HL-60 (cell line): Measurements from ENCODE around the gene UBC.
"Not testable (repeated sequence)": the region's sequence is repeated elsewhere in the genome, so short reads cannot be mapped to it uniquely, and the experiment has no call there.

ENCODE experiments used
- DNase-seq, 2 experiments: peaks; one replicate each; pipeline ENCODE4 v3.0.0-alpha.2; 2010 to 2020; ENCODE audit warnings: low read depth in 1 of 2, low spot score in 1 of 2
- H3K27ac ChIP-seq: fragments of 250-450 bp; sonication (Bioruptor Pico); replicated peaks from 2 replicates; pipeline ENCODE4 v1.5.1; 2020; ENCODE audit warnings: mild to moderate bottlenecking, moderate library complexity
- H3K27me3 ChIP-seq: fragments of 250-450 bp; sonication (Bioruptor Pico); 2 replicates; pipeline ENCODE4 v1.5.1; 2021; ENCODE audit warnings: mild to moderate bottlenecking, moderate library complexity; ENCODE audit not compliant: insufficient read depth, poor library complexity, severe bottlenecking
- H3K4me3 ChIP-seq: replicated peaks from 2 replicates; pipeline ENCODE4 v1.5.1; 2011; ENCODE audit warnings: mild to moderate bottlenecking, control low read depth, low read length; ENCODE audit not compliant: insufficient read depth
- GABPA ChIP-seq: IDR thresholded peaks from 2 replicates; pipeline ENCODE4 v1.6.1; 2012; ENCODE audit warnings: low read depth
- POLR2AphosphoS5 ChIP-seq: IDR thresholded peaks from 2 replicates; pipeline ENCODE4 v1.6.1; 2012; ENCODE audit warnings: low read depth
- SPI1 ChIP-seq: IDR thresholded peaks from 2 replicates; pipeline ENCODE4 v1.6.1; 2012; ENCODE audit warnings: low read depth, mild to moderate bottlenecking, borderline replicate concordance
- TF ChIP-seq, protein P1 (sequence below): IDR thresholded peaks from one replicate; pipeline ENCODE4 v1.5.1; 2011; ENCODE audit warnings: low read length, control low read depth, inconsistent platforms; ENCODE audit not compliant: insufficient read depth
- TF ChIP-seq, protein P2 (sequence below): IDR thresholded peaks from 2 replicates; pipeline ENCODE4 v1.6.1; 2012; ENCODE audit warnings: low read depth; ENCODE audit not compliant: insufficient replicate concordance

UBC gene

DNA sequence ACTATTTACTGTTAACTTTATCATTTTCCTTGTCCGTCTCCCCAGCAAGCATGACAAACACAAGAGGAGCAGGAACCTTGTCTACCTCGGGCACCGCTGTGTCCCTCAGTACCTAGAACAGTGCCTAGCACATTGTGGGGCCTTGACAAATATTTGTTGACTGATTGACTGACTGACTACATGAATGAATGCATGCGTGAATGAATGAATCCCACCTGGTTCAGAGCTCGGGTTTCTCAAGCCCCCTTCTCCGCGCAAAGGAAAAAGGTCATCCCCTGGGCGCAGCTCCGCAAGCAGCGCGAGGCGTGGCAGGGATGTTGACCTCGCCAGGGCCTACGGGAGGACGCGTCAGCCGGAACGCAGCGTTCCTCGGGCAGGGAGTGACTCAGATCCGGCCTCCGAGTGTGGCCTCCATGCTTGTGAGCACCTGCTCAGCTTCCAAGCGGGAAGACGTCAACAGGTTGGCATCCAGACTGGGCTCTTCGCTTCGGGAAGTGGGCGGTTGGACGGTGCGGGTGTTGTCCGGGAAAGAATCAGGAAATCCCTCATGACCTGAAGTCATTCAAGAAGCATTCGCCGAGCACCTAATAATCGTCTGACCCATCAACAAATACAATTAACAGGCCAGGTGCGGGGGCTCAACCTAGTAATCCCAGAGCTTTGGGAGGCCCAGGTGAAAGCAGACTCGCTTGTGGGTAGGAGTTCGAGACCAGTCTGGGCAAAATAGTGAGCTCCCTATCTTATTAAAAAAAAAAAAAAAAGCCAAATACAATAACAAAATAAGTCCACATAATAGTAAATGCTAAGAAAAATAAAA is 13.9 kb upstream of the UBC start:
- TF ChIP-seq GABPA: no peak
- Histone ChIP-seq H3K27ac (no peak overlapping the region), H3K27me3 (no peaks in the 10 kb centered on the region), H3K4me3 (peak overlapping the region; percentile 73)
- no peak for DNase-seq

DNA sequence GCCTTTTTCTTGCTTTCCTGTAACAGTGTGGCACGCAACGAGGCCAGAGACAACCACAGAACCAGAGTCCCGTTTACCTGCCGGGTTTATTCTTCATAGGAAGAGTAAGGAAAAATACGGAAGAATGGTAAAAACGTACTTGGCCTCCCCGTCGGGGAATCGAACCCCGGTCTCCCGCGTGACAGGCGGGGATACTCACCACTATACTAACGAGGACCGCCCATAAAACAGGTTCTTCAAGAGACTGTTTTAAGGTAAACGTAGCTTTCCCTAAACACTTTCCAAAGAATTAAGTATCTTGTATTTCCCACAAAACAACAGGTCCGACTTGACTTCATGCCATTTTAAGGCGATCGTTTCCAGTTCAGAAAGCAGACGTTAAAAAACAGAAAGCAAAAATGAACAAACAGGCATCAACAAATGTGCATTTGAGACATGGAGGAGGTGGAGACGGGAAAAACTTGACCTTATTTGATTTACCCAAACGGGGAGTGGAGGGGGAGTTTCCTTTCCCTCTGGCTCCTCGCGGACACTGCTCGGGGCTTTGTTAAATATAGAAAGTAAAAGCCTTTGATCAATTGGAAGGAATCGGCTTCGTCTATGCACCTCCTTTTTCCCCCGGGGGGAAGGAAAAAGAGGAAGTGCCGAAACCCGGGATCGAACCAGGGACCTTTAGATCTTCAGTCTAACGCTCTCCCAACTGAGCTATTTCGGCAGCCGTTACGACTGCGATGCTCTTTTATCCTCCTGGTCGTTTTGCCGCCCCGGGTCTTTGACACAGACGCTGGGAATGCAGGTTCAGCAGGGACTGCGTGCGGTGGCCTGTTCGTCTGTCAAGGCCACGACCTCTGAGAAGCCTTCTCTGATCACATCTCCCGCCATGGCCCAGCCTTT is 13.0 kb upstream of the UBC start:
- TF ChIP-seq, protein P1, sequence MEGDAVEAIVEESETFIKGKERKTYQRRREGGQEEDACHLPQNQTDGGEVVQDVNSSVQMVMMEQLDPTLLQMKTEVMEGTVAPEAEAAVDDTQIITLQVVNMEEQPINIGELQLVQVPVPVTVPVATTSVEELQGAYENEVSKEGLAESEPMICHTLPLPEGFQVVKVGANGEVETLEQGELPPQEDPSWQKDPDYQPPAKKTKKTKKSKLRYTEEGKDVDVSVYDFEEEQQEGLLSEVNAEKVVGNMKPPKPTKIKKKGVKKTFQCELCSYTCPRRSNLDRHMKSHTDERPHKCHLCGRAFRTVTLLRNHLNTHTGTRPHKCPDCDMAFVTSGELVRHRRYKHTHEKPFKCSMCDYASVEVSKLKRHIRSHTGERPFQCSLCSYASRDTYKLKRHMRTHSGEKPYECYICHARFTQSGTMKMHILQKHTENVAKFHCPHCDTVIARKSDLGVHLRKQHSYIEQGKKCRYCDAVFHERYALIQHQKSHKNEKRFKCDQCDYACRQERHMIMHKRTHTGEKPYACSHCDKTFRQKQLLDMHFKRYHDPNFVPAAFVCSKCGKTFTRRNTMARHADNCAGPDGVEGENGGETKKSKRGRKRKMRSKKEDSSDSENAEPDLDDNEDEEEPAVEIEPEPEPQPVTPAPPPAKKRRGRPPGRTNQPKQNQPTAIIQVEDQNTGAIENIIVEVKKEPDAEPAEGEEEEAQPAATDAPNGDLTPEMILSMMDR: no peak
- TF ChIP-seq SPI1: peak; percentile 95
- peak in 1 of 2 experiments; percentile 87 for DNase-seq
- H3K27ac ChIP-seq: peak overlapping the region; percentile 78
- peak overlapping the region; percentile 73 for H3K4me3 ChIP-seq
- H3K27me3 ChIP-seq: no peaks in the 10 kb centered on the region

DNA sequence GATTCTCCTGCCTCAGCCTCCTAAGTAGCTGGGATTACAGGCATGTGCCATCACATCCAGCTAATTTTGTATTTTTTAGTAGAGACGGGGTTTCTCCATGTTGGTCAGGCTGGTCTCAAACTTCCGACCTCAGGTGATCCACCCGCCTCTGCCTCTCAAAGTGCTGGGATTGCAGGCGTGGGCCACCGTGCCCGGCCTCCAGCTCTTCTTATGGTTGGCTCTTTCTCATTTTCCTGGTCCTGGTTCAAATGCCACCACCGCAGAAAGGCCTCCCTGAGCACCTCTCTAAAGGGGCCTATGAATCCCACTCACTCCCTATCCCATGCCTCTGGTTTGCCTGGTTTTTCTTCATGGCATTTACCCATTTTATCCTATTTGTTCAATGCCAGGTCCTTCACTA is 11.3 kb upstream of the UBC start:
- not testable (repeated sequence) for H3K27me3 ChIP-seq, DNase-seq, H3K27ac ChIP-seq, H3K4me3 ChIP-seq

DNA sequence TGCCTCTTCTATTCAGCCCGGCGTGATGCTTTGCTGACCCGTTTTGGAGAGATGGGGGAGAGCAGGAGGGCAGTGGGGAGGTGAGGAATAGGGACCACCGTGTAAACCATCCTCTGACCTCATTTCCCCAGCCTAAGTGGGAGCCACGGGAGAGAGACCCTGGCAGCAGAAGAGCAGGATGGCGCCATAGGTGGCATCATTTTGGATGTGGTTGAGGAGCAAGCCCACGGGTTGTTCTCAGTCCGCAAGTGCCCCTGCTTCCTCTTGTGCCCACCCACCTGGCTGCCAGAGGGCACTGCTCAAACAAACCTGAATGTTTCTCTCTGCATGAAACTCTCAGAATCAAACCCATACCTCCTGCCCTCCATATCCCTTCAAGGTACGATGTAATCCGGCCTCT is 10.7 kb upstream of the UBC start:
- DNase-seq: no peak
- Histone ChIP-seq H3K27ac (no peak overlapping the region), H3K4me3 (no peak overlapping the region), H3K27me3 (no peaks in the 10 kb centered on the region)
- no peak for TF ChIP-seq SPI1
- no peak for TF ChIP-seq POLR2AphosphoS5
- TF ChIP-seq, protein P2, sequence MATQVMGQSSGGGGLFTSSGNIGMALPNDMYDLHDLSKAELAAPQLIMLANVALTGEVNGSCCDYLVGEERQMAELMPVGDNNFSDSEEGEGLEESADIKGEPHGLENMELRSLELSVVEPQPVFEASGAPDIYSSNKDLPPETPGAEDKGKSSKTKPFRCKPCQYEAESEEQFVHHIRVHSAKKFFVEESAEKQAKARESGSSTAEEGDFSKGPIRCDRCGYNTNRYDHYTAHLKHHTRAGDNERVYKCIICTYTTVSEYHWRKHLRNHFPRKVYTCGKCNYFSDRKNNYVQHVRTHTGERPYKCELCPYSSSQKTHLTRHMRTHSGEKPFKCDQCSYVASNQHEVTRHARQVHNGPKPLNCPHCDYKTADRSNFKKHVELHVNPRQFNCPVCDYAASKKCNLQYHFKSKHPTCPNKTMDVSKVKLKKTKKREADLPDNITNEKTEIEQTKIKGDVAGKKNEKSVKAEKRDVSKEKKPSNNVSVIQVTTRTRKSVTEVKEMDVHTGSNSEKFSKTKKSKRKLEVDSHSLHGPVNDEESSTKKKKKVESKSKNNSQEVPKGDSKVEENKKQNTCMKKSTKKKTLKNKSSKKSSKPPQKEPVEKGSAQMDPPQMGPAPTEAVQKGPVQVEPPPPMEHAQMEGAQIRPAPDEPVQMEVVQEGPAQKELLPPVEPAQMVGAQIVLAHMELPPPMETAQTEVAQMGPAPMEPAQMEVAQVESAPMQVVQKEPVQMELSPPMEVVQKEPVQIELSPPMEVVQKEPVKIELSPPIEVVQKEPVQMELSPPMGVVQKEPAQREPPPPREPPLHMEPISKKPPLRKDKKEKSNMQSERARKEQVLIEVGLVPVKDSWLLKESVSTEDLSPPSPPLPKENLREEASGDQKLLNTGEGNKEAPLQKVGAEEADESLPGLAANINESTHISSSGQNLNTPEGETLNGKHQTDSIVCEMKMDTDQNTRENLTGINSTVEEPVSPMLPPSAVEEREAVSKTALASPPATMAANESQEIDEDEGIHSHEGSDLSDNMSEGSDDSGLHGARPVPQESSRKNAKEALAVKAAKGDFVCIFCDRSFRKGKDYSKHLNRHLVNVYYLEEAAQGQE: no peak
- TF ChIP-seq, protein P1: no peak
- no peak for TF ChIP-seq GABPA

DNA sequence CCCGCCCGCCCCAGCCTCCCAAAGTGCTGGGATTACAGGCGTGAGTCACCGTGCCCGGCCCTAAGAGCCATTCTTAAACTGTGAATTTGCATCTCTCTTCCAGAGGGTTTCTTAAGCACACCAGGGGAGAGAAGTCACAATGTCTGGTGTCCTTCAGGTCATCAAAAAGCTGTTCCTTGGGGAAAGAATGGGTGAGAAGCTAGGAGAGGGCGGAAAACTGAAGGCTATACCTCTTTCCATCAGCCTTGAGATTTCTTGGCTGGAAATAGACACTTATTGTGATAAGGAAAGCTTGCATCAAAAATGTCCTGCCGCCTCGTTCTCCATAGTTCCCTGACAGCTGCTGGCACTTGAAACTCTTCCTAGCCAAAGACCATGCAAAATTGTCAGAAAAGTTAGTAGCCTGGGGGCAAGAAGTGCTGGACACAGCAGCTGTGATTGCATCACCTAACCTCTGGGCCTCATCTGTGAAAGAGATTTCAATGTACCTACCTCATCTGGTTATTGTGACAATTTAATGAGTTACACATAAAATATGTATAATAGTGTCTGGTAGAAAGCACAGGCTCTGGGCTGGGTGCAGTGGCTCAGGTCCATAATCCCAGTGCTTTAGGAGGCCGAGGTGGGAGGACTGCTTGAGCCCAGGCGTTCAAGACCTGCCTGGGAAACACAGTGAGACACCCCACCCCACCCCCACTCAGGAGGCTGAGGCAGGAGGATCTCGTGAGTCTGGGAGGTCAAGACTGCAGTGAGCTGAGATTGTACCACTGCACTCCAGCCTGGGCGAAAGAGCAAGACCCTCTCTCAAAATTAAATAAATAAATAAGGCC is 9.7 kb upstream of the UBC start:
- no peaks in the 10 kb centered on the region for H3K27me3 ChIP-seq
- H3K27ac ChIP-seq: no peak overlapping the region
- TF ChIP-seq GABPA (no peak), POLR2AphosphoS5 (no peak), SPI1 (no peak)
- TF ChIP-seq, protein P1: no peak
- TF ChIP-seq, protein P2: no peak
- no peak for DNase-seq
- no peak overlapping the region for H3K4me3 ChIP-seq
